OCI-LY7 (cell line): ENCODE data around the gene SPATS2L. TPM values are rescaled to one million over a fixed set of nuclear protein-coding genes. Genes with fewer than 3 reads are reported as not detected.

Experiments used
- BruUV-seq: library from RNA; stranded (reverse); fragments of 400-500 nt; replicated peaks from 2 replicates; lab custom pipeline; 2021; lab: Mats Ljungman, UMichigan
- CTCF ChIA-PET: fragments of 300-600 bp; sonication (Branson Sonifier 250); formaldehyde crosslinking; loops from one replicate; lab custom pipeline; 2022; ENCODE audit warnings: antibody characterized with exemption; ENCODE audit not compliant: unreplicated experiment; lab: Charles Lee
- POLR2A ChIA-PET: fragments of 300-600 bp; sonication (Branson Sonifier 250); formaldehyde crosslinking; loops from one replicate; lab custom pipeline; 2022; ENCODE audit warnings: antibody characterized with exemption; lab: Charles Lee
- DNase-seq: peaks from one replicate; pipeline ENCODE4 v3.0.0-alpha.2; 2015; ENCODE audit warnings: low spot score
- H2AFZ ChIP-seq: fragments of 200-600 bp; sonication (generic), shearing (Covaris generic); 2 replicates; pipeline ENCODE4 v1.6.1; 2014; ENCODE audit warnings: mild to moderate bottlenecking, antibody characterized with exemption, low read length, moderate library complexity
- H3K27ac ChIP-seq: fragments of 200-600 bp; sonication (generic); 2 replicates; pipeline ENCODE4 v1.5.1; 2014; ENCODE audit warnings: mixed run types, low read depth, mild to moderate bottlenecking, moderate library complexity, low read length, inconsistent platforms; ENCODE audit not compliant: poor library complexity, severe bottlenecking
- H3K36me3 ChIP-seq: fragments of 200-600 bp; sonication (generic); 2 replicates; pipeline ENCODE4 v1.6.1; 2014; ENCODE audit warnings: mild to moderate bottlenecking, antibody characterized with exemption, low read length, moderate library complexity, mixed read lengths; ENCODE audit not compliant: insufficient read depth
- H3K4me1 ChIP-seq: fragments of 200-600 bp; sonication (generic); 2 replicates; pipeline ENCODE4 v1.5.1; 2014; ENCODE audit warnings: mild to moderate bottlenecking, low read length; ENCODE audit not compliant: insufficient read depth, poor library complexity, severe bottlenecking
- H3K4me2 ChIP-seq: fragments of 200-600 bp; sonication (generic); 2 replicates; pipeline ENCODE4 v1.6.1; 2014; ENCODE audit warnings: mild to moderate bottlenecking, low read length
- H3K4me3 ChIP-seq: fragments of 200-600 bp; sonication (generic); 2 replicates; pipeline ENCODE4 v1.5.1; 2014; ENCODE audit warnings: mild to moderate bottlenecking, low read depth, low read length; ENCODE audit not compliant: poor library complexity, severe bottlenecking
- H3K79me2 ChIP-seq: fragments of 200-600 bp; sonication (generic); 2 replicates; pipeline ENCODE4 v1.6.1; 2016; ENCODE audit warnings: low read depth, mild to moderate bottlenecking, low read length, moderate library complexity, mixed read lengths; ENCODE audit not compliant: insufficient read depth
- H3K9me2 ChIP-seq: fragments of 200-600 bp; sonication (generic); 2 replicates; pipeline ENCODE4 v1.6.1; 2016; ENCODE audit warnings: mild to moderate bottlenecking, low read length, mixed read lengths; ENCODE audit not compliant: insufficient read depth
- H3K9me3 ChIP-seq: fragments of 200-600 bp; sonication (generic); 2 replicates; pipeline ENCODE4 v1.6.1; 2014; ENCODE audit warnings: mild to moderate bottlenecking, mixed run types, low read length, mixed read lengths
- H4K20me1 ChIP-seq: fragments of 200-600 bp; sonication (generic); 2 replicates; pipeline ENCODE4 v1.6.1; 2014; ENCODE audit warnings: mild to moderate bottlenecking, antibody characterized with exemption, low read length, moderate library complexity, mixed read lengths; ENCODE audit not compliant: insufficient read depth
- CTCF ChIP-seq: fragments of 200-600 bp; sonication (generic); conservative IDR thresholded peaks from 2 replicates; pipeline ENCODE4 v1.5.1; 2014; ENCODE audit warnings: mild to moderate bottlenecking, antibody characterized with exemption, low read length, moderate library complexity, mixed read lengths
- EZH2phosphoT487 ChIP-seq: fragments of 200-600 bp; sonication (generic); IDR thresholded peaks from 2 replicates; pipeline ENCODE4 v1.6.1; 2018; ENCODE audit warnings: low read depth, borderline replicate concordance, mild to moderate bottlenecking, mixed run types, antibody characterized with exemption, low read length, moderate library complexity, mixed read lengths
- intact Hi-C: fragments of 100-400 bp; cut with micrococcal nuclease; formaldehyde crosslinking; loops from one replicate; pipeline ENCODE4 v1.10.0; 2022; ENCODE audit not compliant: unreplicated experiment
- total RNA-seq, 2 experiments: library from RNA; depleted of rRNA in 1 of 2; stranded (reverse); fragments of >200 nt in 1 of 2; shearing (Covaris generic) in 1 of 2; gene quantifications; 2 replicates each; pipeline ENCODE4 v1.2.3, GENCODE V29; 2014 to 2022

SPATS2L gene
- total RNA-seq, 2 experiments from 2014 or later: 3.1 to 5.2 TPM

DNA sequence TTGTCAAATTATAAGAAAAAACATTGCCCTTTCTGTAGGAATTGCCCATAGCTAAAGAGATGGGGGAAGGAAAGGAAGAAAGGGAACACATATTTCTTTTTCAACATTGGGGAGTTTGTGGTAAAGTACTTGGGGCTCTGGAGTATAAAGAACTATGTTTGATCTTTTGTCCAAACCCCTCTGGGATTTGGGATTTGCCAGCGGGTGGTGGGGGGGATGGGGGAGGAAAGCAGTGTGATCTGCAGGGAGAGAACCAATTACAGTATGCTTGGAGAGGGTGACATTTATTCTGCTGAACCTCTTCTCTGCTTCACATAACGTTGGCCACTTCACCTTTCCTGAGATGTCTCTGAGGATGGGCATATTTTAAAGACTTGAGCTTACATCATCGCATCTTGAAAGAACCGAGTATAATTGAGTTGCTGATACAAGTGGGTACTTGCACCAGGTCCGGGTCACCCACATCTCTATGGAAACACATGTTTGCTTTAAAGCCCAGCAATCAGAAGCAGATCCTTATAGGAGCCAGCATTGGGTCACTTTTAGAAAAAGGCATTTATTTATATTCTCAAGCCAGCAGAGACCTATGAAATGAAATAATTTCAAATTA is 73.1 kb downstream of the SPATS2L start:
- POLR2A ChIA-PET: interaction anchor here (0.6 to 1.1 kb wide), 4 partner anchors 13 to 404 kb away, joined by 3 to 7 read pairs (median 4); no protein-coding TSS in a partner anchor
- no peaks in the 10 kb centered on the region for H3K9me2 ChIP-seq
- H2AFZ ChIP-seq: no peak overlapping the region; the same call in 1 of the 2 replicates
- intact Hi-C loops: loop anchor here (5.0 kb wide), 1 partner anchor 88 kb away; no protein-coding TSS in a partner anchor
- H3K4me1 ChIP-seq: peaks cover 10% of the 10 kb centered on the region
- TF ChIP-seq CTCF: no peak
- TF ChIP-seq EZH2phosphoT487: no peak
- H3K79me2 ChIP-seq: no peaks in the 10 kb centered on the region
- BruUV-seq: no TSS peak
- H3K4me3 ChIP-seq: no peak overlapping the region
- H4K20me1 ChIP-seq: no peaks in the 10 kb centered on the region
- DNase-seq: no peak
- no peaks in the 10 kb centered on the region for H3K9me3 ChIP-seq
- CTCF ChIA-PET: no interaction called here
- no peak overlapping the region for H3K27ac ChIP-seq
- H3K36me3 ChIP-seq: no peaks in the 10 kb centered on the region
- H3K4me2 ChIP-seq: no peak overlapping the region

GRCh38 chr2:200380091-200380561 is 73.6 kb downstream of the SPATS2L start:
- H2AFZ ChIP-seq: no peak overlapping the region; the same call in 1 of the 2 replicates
- TF ChIP-seq CTCF (no peak), EZH2phosphoT487 (no peak)
- CTCF ChIA-PET: no interaction called here
- no TSS peak for BruUV-seq
- H3K36me3 ChIP-seq: no peaks in the 10 kb centered on the region
- no peaks in the 10 kb centered on the region for H4K20me1 ChIP-seq
- no peaks in the 10 kb centered on the region for H3K79me2 ChIP-seq
- H3K4me2 ChIP-seq: no peak overlapping the region
- no peak overlapping the region for H3K4me3 ChIP-seq
- no peaks in the 10 kb centered on the region for H3K9me2 ChIP-seq
- no peak for DNase-seq
- peaks cover 10% of the 10 kb centered on the region for H3K4me1 ChIP-seq
- no peak overlapping the region for H3K27ac ChIP-seq
- POLR2A ChIA-PET: interaction anchor here (0.6 kb wide), 1 partner anchor 263 kb away, joined by 3 read pairs; no protein-coding TSS in a partner anchor
- H3K9me3 ChIP-seq: no peaks in the 10 kb centered on the region
- intact Hi-C loops: loop anchor here (5.0 kb wide), 1 partner anchor 87 kb away; no protein-coding TSS in a partner anchor

DNA sequence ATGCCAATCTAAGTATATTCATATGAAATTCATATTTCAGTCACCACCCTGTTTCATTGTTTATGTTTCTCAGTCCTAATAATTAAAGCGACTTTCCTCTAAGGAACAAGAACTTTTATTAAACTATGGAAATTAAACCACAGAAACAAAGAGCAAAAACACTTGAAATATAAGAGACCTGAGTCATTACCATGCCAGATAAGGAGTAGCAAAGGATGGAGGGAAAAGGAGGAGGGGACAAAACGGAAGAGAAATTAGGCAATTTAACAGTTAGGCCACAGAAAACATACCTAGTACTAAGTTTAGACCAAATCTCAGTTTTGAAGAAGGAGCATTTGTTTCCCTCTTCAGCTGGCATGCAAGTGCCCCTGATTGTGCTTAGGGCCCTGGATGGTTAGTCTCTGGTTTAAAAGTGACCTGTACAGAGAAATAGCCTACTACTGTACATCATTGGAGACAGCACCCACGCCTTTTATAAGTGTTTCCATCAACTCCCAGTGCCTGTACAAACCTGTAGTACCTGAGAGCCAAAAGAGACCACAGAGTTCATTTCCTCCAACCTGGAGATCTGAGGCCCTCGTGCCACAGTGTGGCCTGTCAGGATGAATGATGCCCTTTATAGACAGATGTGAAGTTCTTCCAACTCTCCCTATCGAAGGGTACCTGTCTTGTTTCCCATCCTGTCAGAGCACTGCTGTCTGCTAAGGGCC is 74.5 kb downstream of the SPATS2L start:
- Histone ChIP-seq H3K9me3 (no peaks in the 10 kb centered on the region), H3K9me2 (no peaks in the 10 kb centered on the region), H3K4me1 (peaks cover 10% of the 10 kb centered on the region), H3K4me3 (no peak overlapping the region), H3K27ac (no peak overlapping the region), H3K36me3 (no peaks in the 10 kb centered on the region), H3K4me2 (no peak overlapping the region), H3K79me2 (no peaks in the 10 kb centered on the region), H4K20me1 (no peaks in the 10 kb centered on the region), H2AFZ (peak overlapping the region; percentile 7; the same call in 1 of the 2 replicates)
- ChIA-PET POLR2A (no interaction called here), CTCF (no interaction called here)
- no peak for TF ChIP-seq EZH2phosphoT487
- TF ChIP-seq CTCF: no peak
- BruUV-seq: no TSS peak
- DNase-seq: no peak
- intact Hi-C loops: loop anchor here (5.0 kb wide), 1 partner anchor 86 kb away; no protein-coding TSS in a partner anchor
